IPS-15b (cell line): Measurements from ENCODE around the gene IL9.

Experiments used
- H3K27me3 ChIP-seq: one replicate; pipeline ENCODE4 v1.6.1; 2013; ENCODE audit warnings: low read length; ENCODE audit not compliant: control insufficient read depth, insufficient read depth
- H3K36me3 ChIP-seq: one replicate; pipeline ENCODE4 v1.6.1; 2013; ENCODE audit warnings: low read length; ENCODE audit not compliant: control insufficient read depth, insufficient read depth
- H3K4me1 ChIP-seq: one replicate; pipeline ENCODE4 v1.6.1; 2013; ENCODE audit warnings: mild to moderate bottlenecking, low read length; ENCODE audit not compliant: control insufficient read depth, insufficient read depth
- H3K4me3 ChIP-seq: one replicate; pipeline ENCODE4 v1.5.1; 2013; ENCODE audit warnings: low read depth, low read length
- H3K9ac ChIP-seq: one replicate; pipeline ENCODE4 v1.6.1; 2013; ENCODE audit warnings: low read depth, mild to moderate bottlenecking, low read length
- H3K9me3 ChIP-seq: one replicate; pipeline ENCODE4 v1.6.1; 2013; ENCODE audit warnings: mild to moderate bottlenecking, low read length; ENCODE audit not compliant: control insufficient read depth, insufficient read depth

The IL9 gene

DNA sequence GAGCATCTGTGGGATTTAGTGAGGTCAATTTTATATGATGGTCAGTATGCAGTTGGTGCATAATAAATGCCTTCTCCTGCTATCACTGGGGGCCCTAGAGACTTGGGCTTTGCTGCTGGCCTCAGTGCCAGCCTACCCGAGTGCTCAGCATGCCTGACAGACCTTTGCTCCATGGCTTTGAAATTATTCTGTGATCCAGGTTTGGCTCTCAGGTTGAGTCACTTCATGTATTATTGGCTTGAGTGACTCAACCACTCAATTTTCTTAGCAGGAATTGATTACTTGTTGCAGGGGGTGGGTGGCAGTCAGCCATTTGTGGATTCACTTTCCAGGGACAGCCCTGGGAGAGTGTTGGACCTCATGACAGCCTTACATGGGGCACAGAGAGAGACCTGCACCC, 47.7 kb downstream of the IL9 start:
- Histone ChIP-seq H3K9ac (no peak overlapping the region), H3K36me3 (no peaks in the 10 kb centered on the region), H3K4me1 (no peaks in the 10 kb centered on the region), H3K4me3 (no peak overlapping the region), H3K27me3 (no peaks in the 10 kb centered on the region), H3K9me3 (no peaks in the 10 kb centered on the region)

- H3K9me3 ChIP-seq, result no peaks in the 10 kb centered on the region
- H3K27me3 ChIP-seq, result no peaks in the 10 kb centered on the region
- H3K4me3 ChIP-seq, result no peak overlapping the region
- H3K4me1 ChIP-seq, result no peaks in the 10 kb centered on the region
- H3K9ac ChIP-seq, result no peak overlapping the region
- no peaks in the 10 kb centered on the region for H3K36me3 ChIP-seq
Measured at GRCh38 chr5:135846311-135846710, 49.3 kb downstream of the IL9 start.

GRCh38 chr5:135843571-135844337, 51.9 kb downstream of the IL9 start:
- Histone ChIP-seq H3K9ac (no peak overlapping the region), H3K9me3 (no peaks in the 10 kb centered on the region), H3K36me3 (no peaks in the 10 kb centered on the region), H3K27me3 (no peaks in the 10 kb centered on the region), H3K4me3 (no peak overlapping the region), H3K4me1 (no peaks in the 10 kb centered on the region)

DNA sequence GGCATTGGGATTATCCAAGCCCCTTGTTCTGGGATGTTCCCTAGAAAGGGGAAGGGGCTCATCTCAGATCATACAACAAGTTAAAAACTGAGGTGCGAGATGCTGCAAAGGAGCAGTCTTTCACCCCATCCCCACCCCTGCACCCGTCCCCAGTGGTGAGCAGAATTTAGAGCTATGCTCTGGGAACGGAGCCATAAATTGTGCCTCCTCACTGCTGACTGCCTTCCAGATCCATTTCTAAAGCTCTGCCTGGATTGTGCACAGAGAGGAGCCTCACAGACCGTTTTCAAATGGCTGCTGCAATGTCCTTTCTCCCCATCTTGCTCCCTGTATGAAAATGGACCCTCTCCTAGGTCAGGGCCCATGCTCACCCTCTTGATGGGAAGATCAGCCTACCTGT, 52.9 kb downstream of the IL9 start:
- no peaks in the 10 kb centered on the region for H3K4me1 ChIP-seq
- H3K4me3 ChIP-seq, result no peak overlapping the region
- H3K9ac ChIP-seq, result no peak overlapping the region
- no peaks in the 10 kb centered on the region for H3K9me3 ChIP-seq
- H3K27me3 ChIP-seq, result no peaks in the 10 kb centered on the region
- no peaks in the 10 kb centered on the region for H3K36me3 ChIP-seq
